Liver (tissue), 9 donors: ENCODE data around the gene SCAMP1. TPM values are rescaled to one million over a fixed set of nuclear protein-coding genes. Genes with fewer than 3 reads are reported as not detected.

Source experiments
- DNase-seq: peaks from one replicate; pipeline ENCODE4 v3.0.0-alpha.2; 2017; ENCODE audit warnings: low spot score
- H3K27ac ChIP-seq, 2 donors: one replicate each; pipeline ENCODE4 v1.7.0; 2013; ENCODE audit warnings: inconsistent platforms in 2 of 2, low read length in 2 of 2, control low read depth in 1 of 2, low read depth in 1 of 2, mild to moderate bottlenecking in 1 of 2
- H3K27me3 ChIP-seq, 4 donors: one replicate each; pipeline versions ENCODE4 v1.6.1 to v1.7.0; 2013; ENCODE audit warnings: low read length in 3 of 4, inconsistent platforms in 1 of 4, mild to moderate bottlenecking in 1 of 4, moderate library complexity in 1 of 4; ENCODE audit not compliant: control insufficient read depth in 4 of 4, insufficient read depth in 4 of 4
- H3K36me3 ChIP-seq, 4 donors: one replicate each; pipeline versions ENCODE4 v1.6.1 to v1.7.0; 2013; ENCODE audit warnings: low read length in 3 of 4, mild to moderate bottlenecking in 3 of 4, low read depth in 1 of 4, moderate library complexity in 1 of 4; ENCODE audit not compliant: control insufficient read depth in 4 of 4, insufficient read depth in 3 of 4
- H3K4me1 ChIP-seq, 4 donors: one replicate each; pipeline versions ENCODE4 v1.6.1 to v1.7.0; 2013; ENCODE audit warnings: low read length in 3 of 4, mild to moderate bottlenecking in 3 of 4, moderate library complexity in 1 of 4; ENCODE audit not compliant: control insufficient read depth in 4 of 4, insufficient read depth in 4 of 4
- H3K4me3 ChIP-seq, 3 donors: one replicate each; pipeline versions ENCODE4 v1.6.1 to v1.7.0; 2013; ENCODE audit warnings: low read length in 3 of 3, control low read depth in 1 of 3, low read depth in 1 of 3, mild to moderate bottlenecking in 1 of 3
- H3K9ac ChIP-seq, 2 donors: one replicate each; pipeline ENCODE4 v1.7.0; 2013; ENCODE audit warnings: low read length in 2 of 2, mild to moderate bottlenecking in 2 of 2, moderate library complexity in 2 of 2, control low read depth in 1 of 2, low read depth in 1 of 2
- H3K9me3 ChIP-seq, 4 donors: one replicate each; pipeline versions ENCODE4 v1.6.1 to v1.7.0; 2013; ENCODE audit warnings: low read length in 3 of 4; ENCODE audit not compliant: control insufficient read depth in 4 of 4
- ATF3 ChIP-seq: IDR thresholded peaks from 2 replicates; pipeline ENCODE4 v1.6.1; 2016; ENCODE audit warnings: antibody characterized with exemption
- EGR1 ChIP-seq, 2 donors: IDR thresholded peaks; 2 replicates each; pipeline ENCODE4 v1.6.1; 2016 to 2018; ENCODE audit warnings: antibody characterized with exemption in 2 of 2, low read depth in 2 of 2
- FOXA1 ChIP-seq: IDR thresholded peaks from 2 replicates; pipeline ENCODE4 v1.6.1; 2016; ENCODE audit warnings: antibody characterized with exemption
- FOXA2 ChIP-seq: IDR thresholded peaks from 2 replicates; pipeline ENCODE4 v1.6.1; 2016; ENCODE audit warnings: antibody characterized with exemption
- GABPA ChIP-seq, 2 donors: IDR thresholded peaks in 1 of 2; conservative IDR thresholded peaks in 1 of 2; 2 replicates each; pipeline ENCODE4 v1.6.1; 2016; ENCODE audit warnings: antibody characterized with exemption in 2 of 2, mild to moderate bottlenecking in 1 of 2, moderate library complexity in 1 of 2
- HNF4A ChIP-seq, 2 donors: conservative IDR thresholded peaks; 2 replicates each; pipeline ENCODE4 v1.6.1; 2016; ENCODE audit warnings: antibody characterized with exemption in 2 of 2, mild to moderate bottlenecking in 2 of 2
- HNF4G ChIP-seq: IDR thresholded peaks from 2 replicates; pipeline ENCODE4 v1.6.1; 2016; ENCODE audit warnings: antibody characterized with exemption
- JUND ChIP-seq, 2 donors: IDR thresholded peaks; 2 replicates each; pipeline ENCODE4 v1.6.1; 2016; ENCODE audit warnings: antibody characterized with exemption in 2 of 2
- MAX ChIP-seq: IDR thresholded peaks from 2 replicates; pipeline ENCODE4 v1.6.1; 2016; ENCODE audit warnings: antibody characterized with exemption
- NR2F2 ChIP-seq: IDR thresholded peaks from 2 replicates; pipeline ENCODE4 v1.6.1; 2016; ENCODE audit warnings: antibody characterized with exemption
- RAD21 ChIP-seq, 2 donors: IDR thresholded peaks; 2 replicates each; pipeline ENCODE4 v1.6.1; 2016; ENCODE audit warnings: antibody characterized with exemption in 2 of 2, mild to moderate bottlenecking in 2 of 2
- RXRA ChIP-seq, 2 donors: IDR thresholded peaks; 2 replicates each; pipeline ENCODE4 v1.6.1; 2017 to 2018; ENCODE audit warnings: antibody characterized with exemption in 2 of 2, mild to moderate bottlenecking in 1 of 2
- SP1 ChIP-seq: IDR thresholded peaks from 2 replicates; pipeline ENCODE4 v1.6.1; 2018; ENCODE audit warnings: antibody characterized with exemption, mild to moderate bottlenecking
- TAF1 ChIP-seq: conservative IDR thresholded peaks from 2 replicates; pipeline ENCODE4 v1.6.1; 2016; ENCODE audit warnings: antibody characterized with exemption, mild to moderate bottlenecking
- ZBTB33 ChIP-seq: IDR thresholded peaks from 2 replicates; pipeline ENCODE4 v1.6.1; 2016; ENCODE audit warnings: antibody characterized with exemption
- WGBS: extraction: QIAGEN DNeasy Blood & Tissue Kit; methylation state at CpG from one replicate; pipeline ENCODE4 v1.1.7; 2013; 5-methylcytosine and 5-hydroxymethylcytosine counted together
- polyA plus RNA-seq, 2 donors: library from polyadenylated mRNA; stranded (reverse) in 1 of 2; unstranded in 1 of 2; fragments of 200-250 nt in 1 of 2; fragments of >200 nt in 1 of 2; fragmentation: Nextera tagmentation in 1 of 2; extraction: Ambion mirVana in 1 of 2; gene quantifications; one replicate each; pipeline versions ENCODE4 v1.2.1 to v1.2.3, GENCODE V29; 2013 to 2015
- total RNA-seq, 2 donors: library from RNA; depleted of rRNA; stranded (reverse); fragments of >200 nt; gene quantifications; one replicate each; pipeline ENCODE4 v1.2.3, GENCODE V29; 2014
- donor health status: healthy.
- donor health status: healthy.
- donor health status: healthy.
- donor health status: healthy.
- donor health status: healthy.

SCAMP1 gene
- total and polyA plus RNA-seq, 4 donors, result 5.9 to 15.0 (median 9.0) TPM

GRCh38 chr5:78505860-78506259, 145.4 kb downstream of the SCAMP1 start:
- no peak overlapping the region for H3K9ac ChIP-seq
- no peak overlapping the region for H3K4me3 ChIP-seq
- peaks cover 0 to 11% (median 7%) of the 10 kb centered on the region in 4 donors for H3K4me1 ChIP-seq
- no peaks in the 10 kb centered on the region for H3K27me3 ChIP-seq
- WGBS, result 96% methylated on average over 2 of the region's 2 CpGs
- H3K27ac ChIP-seq, result no peak overlapping the region
- H3K9me3 ChIP-seq, result no peaks in the 10 kb centered on the region
- TF ChIP-seq SP1 (no peak), NR2F2 (no peak), FOXA2 (no peak), MAX (no peak), GABPA (IDR thresholded peaks at IDR 0.05 in 1 of 2, conservative IDR thresholded peaks at IDR 0.05 in 1 of 2) (no peak)
- no peak for DNase-seq
- no peaks in the 10 kb centered on the region for H3K36me3 ChIP-seq

- H3K27ac ChIP-seq, result no peak overlapping the region
- H3K27me3 ChIP-seq, result no peaks in the 10 kb centered on the region
- 81% methylated on average over 2 of the region's 2 CpGs for WGBS
- no peaks in the 10 kb centered on the region for H3K36me3 ChIP-seq
- no peak overlapping the region for H3K4me3 ChIP-seq
- no peak overlapping the region for H3K9ac ChIP-seq
- TF ChIP-seq GABPA (IDR thresholded peaks at IDR 0.05 in 1 of 2, conservative IDR thresholded peaks at IDR 0.05 in 1 of 2), result no peak
- no peak for TF ChIP-seq ATF3
- TF ChIP-seq EGR1 (IDR thresholded peaks at IDR 0.05; ENCODE audit: low read depth in 2 of 2), result no peak
- no peak for TF ChIP-seq JUND (IDR thresholded peaks at IDR 0.05)
- no peak for TF ChIP-seq TAF1
- no peak for TF ChIP-seq FOXA1
- TF ChIP-seq MAX, result no peak
- TF ChIP-seq ZBTB33, result no peak
- TF ChIP-seq HNF4A (conservative IDR thresholded peaks at IDR 0.05), result no peak
- no peak for TF ChIP-seq RAD21 (IDR thresholded peaks at IDR 0.05)
- no peak for TF ChIP-seq RXRA (IDR thresholded peaks at IDR 0.05)
- no peak for TF ChIP-seq FOXA2
- TF ChIP-seq HNF4G, result no peak
- peaks cover 0 to 15% (median 9%) of the 10 kb centered on the region in 4 donors for H3K4me1 ChIP-seq
- no peaks in the 10 kb centered on the region for H3K9me3 ChIP-seq
- DNase-seq, result no peak
Observed at GRCh38 chr5:78506261-78507024, 146.0 kb downstream of the SCAMP1 start.

GRCh38 chr5:78507531-78507930, 147.1 kb downstream of the SCAMP1 start:
- Histone ChIP-seq H3K4me1 (peaks cover 0 to 18% (median 10%) of the 10 kb centered on the region in 4 donors), H3K27ac (no peak overlapping the region), H3K4me3 (no peak overlapping the region), H3K27me3 (no peaks in the 10 kb centered on the region), H3K9me3 (no peaks in the 10 kb centered on the region), H3K36me3 (no peaks in the 10 kb centered on the region), H3K9ac (no peak overlapping the region)
- TF ChIP-seq RXRA (IDR thresholded peaks at IDR 0.05) (no peak), MAX (no peak), GABPA (IDR thresholded peaks at IDR 0.05 in 1 of 2, conservative IDR thresholded peaks at IDR 0.05 in 1 of 2) (no peak), RAD21 (IDR thresholded peaks at IDR 0.05) (no peak), EGR1 (IDR thresholded peaks at IDR 0.05; ENCODE audit: low read depth in 2 of 2) (no peak)
- WGBS, result 69% methylated on average over 2 of the region's 2 CpGs
- no peak for DNase-seq
